LNCaP clone FGC (cell line): ENCODE data around the gene HTR3C.

Experiments used
- DNase-seq: peaks from one replicate; pipeline ENCODE4 v3.0.0-alpha.2; 2011; ENCODE audit warnings: low read depth
- H3K4me3 ChIP-seq: 2 replicates; pipeline ENCODE4 v1.5.1; 2011; ENCODE audit warnings: mild to moderate bottlenecking, low read depth, low read length, control low read depth
- TF ChIP-seq, protein P1 (sequence below): IDR thresholded peaks from 2 replicates; pipeline ENCODE4 v1.5.1; 2012; ENCODE audit warnings: mild to moderate bottlenecking; ENCODE audit not compliant: control insufficient read depth, insufficient read depth; ENCODE audit errors: extremely low read depth

HTR3C gene

DNA sequence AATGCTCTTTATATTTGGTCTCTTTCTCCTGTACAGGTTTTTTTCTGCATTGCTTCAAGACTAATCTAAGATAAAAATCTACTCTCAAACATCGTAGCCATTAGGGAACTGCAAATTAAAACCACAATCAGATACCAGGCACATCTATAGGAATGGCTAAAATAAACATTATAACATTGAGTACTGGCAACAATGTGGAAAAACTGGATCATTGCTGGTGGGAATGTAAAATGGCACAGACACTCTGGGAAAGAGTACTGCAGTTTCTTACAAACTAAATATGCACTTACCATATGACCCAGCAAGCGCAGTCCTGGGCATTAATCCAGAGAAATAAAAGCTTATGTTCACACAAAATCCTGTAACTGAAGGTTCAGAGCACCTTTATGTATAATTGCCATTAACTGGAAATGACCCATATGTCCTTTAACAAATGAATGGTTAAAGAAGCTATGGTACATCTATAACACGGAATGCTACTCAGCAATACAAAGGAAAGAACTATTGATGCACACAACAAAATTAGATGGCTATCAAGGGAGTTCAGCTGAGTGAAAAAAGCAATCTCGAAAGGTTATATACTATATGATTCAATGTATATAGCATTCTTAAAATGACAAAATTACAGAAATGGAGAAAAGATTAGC, 41.5 kb upstream of the HTR3C start:
- TF ChIP-seq, protein P1, sequence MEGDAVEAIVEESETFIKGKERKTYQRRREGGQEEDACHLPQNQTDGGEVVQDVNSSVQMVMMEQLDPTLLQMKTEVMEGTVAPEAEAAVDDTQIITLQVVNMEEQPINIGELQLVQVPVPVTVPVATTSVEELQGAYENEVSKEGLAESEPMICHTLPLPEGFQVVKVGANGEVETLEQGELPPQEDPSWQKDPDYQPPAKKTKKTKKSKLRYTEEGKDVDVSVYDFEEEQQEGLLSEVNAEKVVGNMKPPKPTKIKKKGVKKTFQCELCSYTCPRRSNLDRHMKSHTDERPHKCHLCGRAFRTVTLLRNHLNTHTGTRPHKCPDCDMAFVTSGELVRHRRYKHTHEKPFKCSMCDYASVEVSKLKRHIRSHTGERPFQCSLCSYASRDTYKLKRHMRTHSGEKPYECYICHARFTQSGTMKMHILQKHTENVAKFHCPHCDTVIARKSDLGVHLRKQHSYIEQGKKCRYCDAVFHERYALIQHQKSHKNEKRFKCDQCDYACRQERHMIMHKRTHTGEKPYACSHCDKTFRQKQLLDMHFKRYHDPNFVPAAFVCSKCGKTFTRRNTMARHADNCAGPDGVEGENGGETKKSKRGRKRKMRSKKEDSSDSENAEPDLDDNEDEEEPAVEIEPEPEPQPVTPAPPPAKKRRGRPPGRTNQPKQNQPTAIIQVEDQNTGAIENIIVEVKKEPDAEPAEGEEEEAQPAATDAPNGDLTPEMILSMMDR: no peak
- DNase-seq: peak; percentile 92
- H3K4me3 ChIP-seq: no peak overlapping the region

DNA sequence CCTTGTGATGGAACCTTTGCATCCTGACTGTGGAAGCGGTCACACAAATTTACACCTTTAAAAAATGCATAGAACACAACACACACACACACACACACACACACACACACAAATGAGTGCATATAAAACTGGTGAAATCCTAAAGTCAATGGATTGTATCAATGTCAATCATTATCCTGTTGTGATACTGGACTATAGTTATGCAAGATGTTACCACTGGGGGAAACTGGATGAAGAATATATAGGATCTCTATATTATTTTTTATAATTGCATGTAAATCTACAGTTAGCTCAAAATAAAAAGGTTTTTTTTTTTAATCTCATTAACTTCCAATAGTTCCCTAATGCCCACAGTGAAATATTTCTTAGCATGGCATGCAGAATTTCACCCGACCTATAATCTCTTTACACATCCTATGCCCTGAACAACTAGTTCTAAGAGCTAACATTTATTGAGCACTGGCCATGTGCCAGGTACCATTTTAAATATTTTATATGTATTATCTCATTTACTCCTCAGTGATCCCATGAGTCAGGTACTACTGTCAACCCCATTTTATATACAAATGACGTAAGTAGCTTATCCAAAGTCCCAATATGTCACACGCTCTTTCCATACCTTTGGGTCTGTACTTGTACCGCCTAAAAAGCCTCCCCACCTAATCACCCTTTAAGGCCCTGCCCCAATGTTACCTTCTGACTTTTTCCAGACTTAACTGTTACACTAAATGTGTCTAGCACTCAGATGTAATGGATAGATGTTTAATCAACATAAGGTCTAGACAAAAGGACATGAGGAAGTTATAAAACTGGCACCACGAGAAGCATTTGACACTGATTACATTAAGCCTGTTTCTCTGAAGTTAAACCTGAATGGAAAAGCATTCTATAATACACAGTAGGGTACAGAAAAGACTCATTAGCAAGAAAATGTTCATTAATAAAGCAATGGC, 40.6 kb upstream of the HTR3C start:
- TF ChIP-seq, protein P1: no peak
- peak; percentile 91 for DNase-seq
- no peak overlapping the region for H3K4me3 ChIP-seq

DNA sequence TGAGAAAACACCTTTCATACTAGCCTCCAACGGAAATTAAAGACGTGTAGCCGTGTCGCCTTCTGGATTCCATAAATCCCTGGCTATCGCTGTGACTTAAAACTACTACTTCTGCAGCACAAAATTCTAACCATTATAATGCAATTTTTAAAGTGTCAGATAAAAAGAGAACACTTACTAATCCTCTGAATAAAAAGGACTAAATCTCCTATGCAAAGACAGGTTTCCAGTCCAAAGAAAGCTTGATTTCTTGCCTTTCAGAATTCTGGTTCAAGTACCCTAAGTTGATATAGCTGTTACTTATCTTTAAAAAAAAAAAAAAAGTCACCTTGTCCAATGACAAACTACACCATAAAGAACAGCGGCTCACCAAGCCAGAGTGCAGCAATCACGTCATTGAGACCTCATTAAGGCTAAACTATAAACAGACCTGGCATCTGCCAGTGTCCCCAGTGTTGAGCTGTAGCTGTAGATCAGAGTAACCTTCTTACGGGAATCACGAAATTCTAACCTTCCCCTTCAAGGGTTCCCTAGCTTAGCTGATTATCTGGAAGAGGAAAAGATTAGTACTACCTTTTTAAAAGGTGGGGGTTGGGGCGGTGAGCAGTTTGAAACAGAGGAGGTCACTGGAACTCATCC, 37.3 kb upstream of the HTR3C start:
- no peak overlapping the region for H3K4me3 ChIP-seq
- TF ChIP-seq, protein P1: no peak
- no peak for DNase-seq

DNA sequence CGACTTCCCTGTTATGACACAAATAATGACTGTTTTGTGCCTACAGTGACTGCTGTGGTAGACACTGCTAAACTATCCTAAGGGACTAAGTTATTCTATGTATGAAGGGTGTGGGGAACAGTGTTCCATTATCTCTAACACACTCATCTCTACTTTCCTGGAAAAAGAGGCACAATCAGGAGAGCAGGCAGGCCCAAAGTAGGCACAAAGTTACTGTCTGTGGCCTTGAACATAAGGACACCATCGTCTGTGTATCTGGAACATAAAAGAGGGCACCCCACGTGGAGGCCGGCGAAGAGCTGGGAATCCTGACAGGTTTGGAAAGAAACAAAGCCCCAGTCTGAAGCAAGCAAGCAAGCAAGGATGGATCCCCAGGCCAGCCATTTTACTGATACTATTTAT, 36.7 kb upstream of the HTR3C start:
- TF ChIP-seq, protein P1: no peak
- no peak for DNase-seq

DNA sequence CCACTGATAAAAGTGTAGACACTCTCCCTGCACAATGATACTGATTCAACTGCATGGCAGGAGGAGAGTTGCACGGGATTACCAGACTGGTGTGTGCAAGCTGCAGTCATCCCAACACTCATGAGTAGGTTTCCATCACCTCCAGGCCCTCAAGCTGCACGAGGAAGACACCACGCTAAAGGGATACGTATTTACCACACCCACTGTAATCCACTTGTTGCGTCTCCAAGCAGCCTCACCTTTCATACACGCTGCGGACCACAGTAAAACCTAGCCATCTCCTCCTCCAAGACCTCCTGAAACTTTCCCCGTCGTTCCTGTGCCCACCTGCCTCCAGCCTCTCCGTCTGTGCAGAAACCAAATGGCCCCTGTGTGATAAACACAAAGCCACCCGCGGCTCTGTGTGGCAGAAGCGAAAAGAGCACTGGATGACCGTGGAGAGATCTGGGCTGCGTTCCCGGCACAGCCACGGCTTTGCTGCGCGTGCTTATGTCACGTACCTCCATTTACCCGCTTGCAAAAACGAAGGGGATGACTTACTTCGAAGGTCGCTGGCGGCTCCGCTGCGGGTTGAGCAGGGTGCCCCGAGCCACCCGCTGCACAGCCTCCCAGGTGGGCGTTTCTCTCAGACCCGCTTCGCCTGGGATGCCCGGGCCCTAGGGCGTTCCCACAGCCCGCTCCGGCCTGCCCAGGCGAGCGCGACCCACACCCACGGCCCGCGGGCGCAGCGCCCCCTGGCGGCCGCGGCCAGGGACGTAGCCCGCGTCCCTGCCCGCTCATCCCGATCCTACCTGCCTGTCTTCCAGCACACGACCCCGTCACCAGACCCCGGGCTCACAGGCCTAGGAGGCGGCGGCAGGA, 35.8 kb upstream of the HTR3C start:
- peak overlapping the region; percentile 88 for H3K4me3 ChIP-seq
- no peak for DNase-seq
- TF ChIP-seq, protein P1: peak; percentile 88

More for the DNA sequence above, 36.7 kb upstream of the HTR3C start:
- 0 out of 2 replicates have a peak overlapping the region, but pooled peaks have one; percentile 0 for H3K4me3 ChIP-seq
